Type B pancreatic cell (in vitro differentiated cells): ENCODE measurements around the gene PRKCQ. TPM values are rescaled to one million over a fixed set of nuclear protein-coding genes. Genes with fewer than 3 reads are reported as not detected.
A peak's percentile ranks its signal among the peaks of the same experiment; 100 is the strongest.

Source experiments
- DNase-seq: peaks from one replicate; pipeline ENCODE4 v3.0.0; 2021; ENCODE audit warnings: mixed read lengths; ENCODE audit not compliant: unreplicated experiment; ENCODE audit errors: extremely low spot score
- H3K27ac Mint-ChIP-seq: 2 replicates; pipeline ENCODE4 v1.8.0; 2021; ENCODE audit warnings: mild to moderate bottlenecking, mixed read lengths
- H3K27me3 Mint-ChIP-seq: 2 replicates; pipeline ENCODE4 v1.8.0; 2021; ENCODE audit warnings: mixed read lengths
- H3K36me3 Mint-ChIP-seq: 2 replicates; pipeline ENCODE4 v1.8.0; 2021; ENCODE audit warnings: mixed read lengths
- H3K4me1 Mint-ChIP-seq: one replicate; pipeline ENCODE4 v1.8.0; 2021; ENCODE audit warnings: mixed read lengths; ENCODE audit not compliant: unreplicated experiment
- H3K4me3 Mint-ChIP-seq: 2 replicates; pipeline ENCODE4 v1.8.0; 2021; ENCODE audit warnings: mild to moderate bottlenecking, mixed read lengths
- H3K9me3 Mint-ChIP-seq: 2 replicates; pipeline ENCODE4 v1.8.0; 2021; ENCODE audit warnings: mixed read lengths
- CTCF ChIP-seq: fragments of 200-600 bp; sonication (generic); conservative IDR thresholded peaks from 2 replicates; pipeline ENCODE4 v1.5.0; 2021; ENCODE audit warnings: antibody characterized with exemption, mild to moderate bottlenecking
- total RNA-seq: library from RNA; stranded (reverse); gene quantifications from 2 replicates; pipeline ENCODE4 v1.2.1, GENCODE V29; 2021; ENCODE audit warnings: low replicate concordance

The PRKCQ gene
- total RNA-seq, 1 donor from 2014 or later = 2.0 TPM

- Mint-ChIP-seq H3K27me3 (peaks cover 9% of the 10 kb centered on the region), H3K27ac (no peak overlapping the region), H3K36me3 (no peaks in the 10 kb centered on the region), H3K4me1 (no peaks in the 10 kb centered on the region), H3K9me3 (no peaks in the 10 kb centered on the region), H3K4me3 (no peak overlapping the region)
- DNase-seq = no peak
- no peak for TF ChIP-seq CTCF
Observed at GRCh38 chr10:6423413-6424170, 156.5 kb downstream of the PRKCQ start.

GRCh38 chr10:6423004-6423403 lies 157.1 kb downstream of the PRKCQ start:
- Mint-ChIP-seq H3K27ac (no peak overlapping the region), H3K36me3 (no peaks in the 10 kb centered on the region), H3K4me1 (no peaks in the 10 kb centered on the region), H3K9me3 (no peaks in the 10 kb centered on the region), H3K4me3 (no peak overlapping the region), H3K27me3 (peaks cover 9% of the 10 kb centered on the region)
- DNase-seq = no peak
- no peak for TF ChIP-seq CTCF

GRCh38 chr10:6418613-6419216 lies 161.4 kb downstream of the PRKCQ start:
- Mint-ChIP-seq H3K4me3 (no peak overlapping the region), H3K36me3 (no peaks in the 10 kb centered on the region), H3K4me1 (no peaks in the 10 kb centered on the region), H3K9me3 (no peaks in the 10 kb centered on the region), H3K27ac (no peak overlapping the region), H3K27me3 (peaks cover 21% of the 10 kb centered on the region)
- DNase-seq = no peak
- TF ChIP-seq CTCF = no peak

GRCh38 chr10:6418167-6418566 lies 161.9 kb downstream of the PRKCQ start:
- DNase-seq = no peak
- no peak for TF ChIP-seq CTCF
- no peak overlapping the region for H3K27ac Mint-ChIP-seq

GRCh38 chr10:6416892-6417512 lies 163.1 kb downstream of the PRKCQ start:
- no peak for DNase-seq
- no peak overlapping the region for H3K4me3 Mint-ChIP-seq
- no peaks in the 10 kb centered on the region for H3K9me3 Mint-ChIP-seq
- no peaks in the 10 kb centered on the region for H3K36me3 Mint-ChIP-seq
- peak; percentile 86 for TF ChIP-seq CTCF
- peaks cover 24% of the 10 kb centered on the region for H3K27me3 Mint-ChIP-seq
- H3K27ac Mint-ChIP-seq = no peak overlapping the region
- no peaks in the 10 kb centered on the region for H3K4me1 Mint-ChIP-seq

More at GRCh38 chr10:6418167-6418566, 161.9 kb downstream of the PRKCQ start:
- H3K27me3 Mint-ChIP-seq = peaks cover 21% of the 10 kb centered on the region
- no peaks in the 10 kb centered on the region for H3K9me3 Mint-ChIP-seq
- H3K4me3 Mint-ChIP-seq = no peak overlapping the region
- no peaks in the 10 kb centered on the region for H3K4me1 Mint-ChIP-seq
- no peaks in the 10 kb centered on the region for H3K36me3 Mint-ChIP-seq
